Measurements from ENCODE around the gene TMED4.
A peak's percentile ranks its signal among the peaks of the same experiment; 100 is the strongest.

Gene TMED4

DNA sequence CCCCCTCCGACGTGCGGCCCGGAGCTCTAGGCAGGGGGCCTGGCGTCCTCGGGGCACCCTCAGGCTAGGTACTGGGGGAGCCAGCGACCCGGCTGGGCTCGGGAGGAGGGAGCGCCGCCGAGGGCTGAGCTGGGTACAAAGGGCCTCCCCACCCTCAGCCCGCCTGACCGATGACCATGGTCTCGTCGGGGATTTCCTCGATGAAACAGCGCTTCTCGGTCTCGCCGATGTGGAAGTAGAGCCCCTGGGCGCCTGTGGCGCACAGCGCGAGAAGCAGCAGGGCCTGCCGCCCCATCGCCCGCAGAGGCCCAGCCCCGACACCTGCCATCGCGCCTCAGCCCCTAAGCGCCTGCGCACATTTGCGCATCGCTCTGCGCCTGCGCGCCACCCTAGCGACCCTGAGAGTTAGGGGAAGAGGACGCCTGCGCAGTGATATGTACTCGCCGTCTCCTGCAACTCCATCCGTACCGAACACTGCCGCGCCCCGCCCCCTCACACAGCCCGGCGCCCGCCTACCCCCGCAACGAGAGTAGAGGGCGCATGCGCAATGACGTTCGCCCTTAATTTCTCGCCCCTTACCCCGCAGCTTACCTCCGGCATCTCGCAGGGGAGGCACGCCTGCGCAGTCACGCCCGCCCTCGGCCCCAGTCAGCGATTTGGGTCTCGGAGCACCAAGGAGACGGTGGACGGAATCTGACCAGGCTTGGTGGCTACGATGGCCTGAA, at the start of gene TMED4:
TSS of gene TMED4 (minus strand) at position 353 of the 725 bp plus-strand sequence. CDS start at position 328, 25 bp downstream.
- TF ChIP-seq POLR2AphosphoS5 (IDR thresholded peaks at IDR 0.05; ENCODE audit: borderline replicate concordance, low read depth, low read length) (peak; percentile 96), EZH2 (IDR thresholded peaks at IDR 0.05) (no peak), FOXP2 (optimal IDR thresholded peaks at IDR 0.05; ENCODE audit: control extremely low read depth, extremely low read length, insufficient read depth) (peak; percentile 58)
- Histone ChIP-seq H3K9me3 (ENCODE audit: low read depth, low read length) (no peaks in the 10 kb centered on the region), H3K9ac (ENCODE audit: insufficient read length) (peak within 1 kb of the TSS; percentile 98), H3K36me3 (ENCODE audit: insufficient read depth, low read length) (peaks cover 29% of the 10 kb centered on the region), H3K4me3 (peak within 1 kb of the TSS; percentile 83), H3K27ac (peak within 1 kb of the TSS; percentile 64)
- DNase-seq (ENCODE audit: low read depth, low spot score) = peak; percentile 96

DNA sequence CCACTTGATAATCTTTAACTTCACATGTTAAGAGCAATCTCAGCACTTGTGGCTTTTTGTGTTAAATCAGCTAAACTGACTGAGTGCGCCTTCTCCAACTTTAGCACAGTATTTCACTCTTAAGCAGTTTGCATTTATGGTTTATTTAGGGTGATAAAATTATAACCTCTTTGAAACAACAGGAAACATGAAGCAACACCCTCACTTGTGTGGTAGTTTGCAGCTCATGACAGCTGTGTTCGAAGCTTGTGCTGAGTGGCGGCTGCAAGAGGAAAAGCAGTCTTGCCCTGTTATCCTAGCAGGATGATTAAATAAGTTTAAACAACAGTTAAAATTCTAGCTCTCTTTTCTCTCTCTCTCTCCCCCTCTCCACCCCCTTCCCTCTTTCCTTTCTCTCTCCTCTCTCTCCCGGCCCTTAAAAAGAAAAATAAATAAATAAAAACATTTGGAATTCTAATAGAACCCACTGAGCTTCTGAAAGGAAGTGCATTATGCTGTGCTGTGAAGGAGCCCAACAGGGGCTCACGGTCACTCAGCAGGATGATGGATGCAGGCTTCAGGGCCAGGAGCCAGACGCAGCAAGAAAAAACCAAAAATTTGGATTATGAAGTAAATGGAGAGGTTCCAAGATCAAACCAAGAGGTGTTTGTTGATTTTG, 49.6 kb upstream of the TMED4 start:
- Histone ChIP-seq H3K9me3 (ENCODE audit: low read depth, low read length) (no peaks in the 10 kb centered on the region), H3K9ac (ENCODE audit: insufficient read length) (peak overlapping the region; percentile 38), H3K27ac (peak overlapping the region; percentile 86), H3K4me3 (peak overlapping the region; percentile 52), H3K36me3 (ENCODE audit: insufficient read depth, low read length) (peaks cover under 1% of the 10 kb centered on the region)
- DNase-seq (ENCODE audit: low read depth, low spot score) = peak; percentile 78
- peak; percentile 79 for TF ChIP-seq FOXP2 (optimal IDR thresholded peaks at IDR 0.05; ENCODE audit: control extremely low read depth, extremely low read length, insufficient read depth)
- TF ChIP-seq EZH2 (IDR thresholded peaks at IDR 0.05) = no peak
- TF ChIP-seq POLR2AphosphoS5 (IDR thresholded peaks at IDR 0.05; ENCODE audit: borderline replicate concordance, low read depth, low read length) = peak; percentile 54; the same call in 1 of the 2 replicates

- peak overlapping the region; percentile 38 for H3K9ac ChIP-seq (ENCODE audit: insufficient read length)
- H3K27ac ChIP-seq = peak overlapping the region; percentile 86
- DNase-seq (ENCODE audit: low read depth, low spot score) = no peak
- H3K4me3 ChIP-seq = peak overlapping the region; percentile 52
- no peaks in the 10 kb centered on the region for H3K9me3 ChIP-seq (ENCODE audit: low read depth, low read length)
- H3K36me3 ChIP-seq (ENCODE audit: insufficient read depth, low read length) = peaks cover 6% of the 10 kb centered on the region
- TF ChIP-seq FOXP2 (optimal IDR thresholded peaks at IDR 0.05; ENCODE audit: control extremely low read depth, extremely low read length, insufficient read depth) (no peak), POLR2AphosphoS5 (IDR thresholded peaks at IDR 0.05; ENCODE audit: borderline replicate concordance, low read depth, low read length) (no peak), EZH2 (IDR thresholded peaks at IDR 0.05) (no peak)
Measured at GRCh38 chr7:44630792-44631457, 48.9 kb upstream of the TMED4 start.

GRCh38 chr7:44629829-44630522, 47.9 kb upstream of the TMED4 start:
- no peak for TF ChIP-seq EZH2 (IDR thresholded peaks at IDR 0.05)
- Histone ChIP-seq H3K9me3 (ENCODE audit: low read depth, low read length) (no peaks in the 10 kb centered on the region), H3K4me3 (no peak overlapping the region), H3K36me3 (ENCODE audit: insufficient read depth, low read length) (peaks cover 15% of the 10 kb centered on the region), H3K27ac (peak overlapping the region; percentile 86), H3K9ac (ENCODE audit: insufficient read length) (no peak overlapping the region)
- DNase-seq (ENCODE audit: low read depth, low spot score) = no peak

GRCh38 chr7:44626620-44627019, 44.6 kb upstream of the TMED4 start:
- Histone ChIP-seq H3K9ac (ENCODE audit: insufficient read length) (no peak overlapping the region), H3K4me3 (no peak overlapping the region), H3K27ac (no peak overlapping the region), H3K36me3 (ENCODE audit: insufficient read depth, low read length) (peaks cover 21% of the 10 kb centered on the region), H3K9me3 (ENCODE audit: low read depth, low read length) (no peaks in the 10 kb centered on the region)
- no peak for TF ChIP-seq FOXP2 (optimal IDR thresholded peaks at IDR 0.05; ENCODE audit: control extremely low read depth, extremely low read length, insufficient read depth)
- TF ChIP-seq POLR2AphosphoS5 (IDR thresholded peaks at IDR 0.05; ENCODE audit: borderline replicate concordance, low read depth, low read length) = no peak
- no peak for TF ChIP-seq EZH2 (IDR thresholded peaks at IDR 0.05)
- DNase-seq (ENCODE audit: low read depth, low spot score) = no peak

DNA sequence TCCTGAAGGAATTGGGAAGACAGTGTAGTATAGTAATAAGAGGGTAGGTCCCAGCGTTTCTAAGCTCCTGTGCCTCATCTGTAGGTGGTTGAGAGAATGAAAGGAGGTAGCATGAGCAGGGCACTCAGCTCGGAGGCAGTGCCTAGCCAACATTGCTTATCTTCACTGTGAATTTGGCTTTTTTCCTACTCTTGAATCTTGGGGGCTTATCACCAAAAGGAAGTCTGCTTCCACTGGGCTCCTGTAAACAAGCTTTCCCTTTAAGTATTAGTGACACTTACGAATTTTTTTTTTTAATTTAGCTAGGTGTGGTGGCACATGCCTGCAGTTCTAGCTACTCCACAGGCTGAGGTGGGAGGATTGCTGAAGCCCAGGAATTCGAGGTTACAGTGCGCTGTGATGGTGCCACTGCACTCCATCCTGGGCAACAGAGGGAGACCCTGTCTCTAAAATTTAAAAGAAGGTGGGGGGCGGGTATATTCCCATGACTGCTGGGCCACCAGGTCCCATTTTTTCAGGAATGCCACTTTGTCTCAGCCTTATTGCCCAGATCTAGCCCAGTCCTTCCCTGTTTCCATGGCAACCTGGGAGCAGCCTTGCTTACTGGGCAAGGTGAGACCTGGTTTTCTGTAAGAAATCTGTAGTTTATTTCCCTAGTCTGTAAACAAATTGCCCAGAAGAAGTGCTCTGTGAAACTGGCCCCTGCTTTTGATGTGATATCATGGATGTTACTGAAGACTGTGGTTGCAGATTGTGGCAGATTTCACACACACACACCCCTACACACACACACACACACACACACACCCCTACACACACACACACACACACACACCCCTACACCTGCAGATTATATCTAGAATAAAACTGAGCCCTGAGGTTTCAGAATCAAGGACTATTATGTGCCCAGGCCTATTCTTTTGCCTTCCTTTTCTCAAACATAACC, 43.8 kb upstream of the TMED4 start:
- no peak overlapping the region for H3K27ac ChIP-seq
- TF ChIP-seq POLR2AphosphoS5 (IDR thresholded peaks at IDR 0.05; ENCODE audit: borderline replicate concordance, low read depth, low read length) (no peak), FOXP2 (optimal IDR thresholded peaks at IDR 0.05; ENCODE audit: control extremely low read depth, extremely low read length, insufficient read depth) (no peak), EZH2 (IDR thresholded peaks at IDR 0.05) (no peak)
- H3K4me3 ChIP-seq = no peak overlapping the region
- peaks cover 21% of the 10 kb centered on the region for H3K36me3 ChIP-seq (ENCODE audit: insufficient read depth, low read length)
- no peak for DNase-seq (ENCODE audit: low read depth, low spot score)
- H3K9me3 ChIP-seq (ENCODE audit: low read depth, low read length) = no peaks in the 10 kb centered on the region
- H3K9ac ChIP-seq (ENCODE audit: insufficient read length) = no peak overlapping the region

DNA sequence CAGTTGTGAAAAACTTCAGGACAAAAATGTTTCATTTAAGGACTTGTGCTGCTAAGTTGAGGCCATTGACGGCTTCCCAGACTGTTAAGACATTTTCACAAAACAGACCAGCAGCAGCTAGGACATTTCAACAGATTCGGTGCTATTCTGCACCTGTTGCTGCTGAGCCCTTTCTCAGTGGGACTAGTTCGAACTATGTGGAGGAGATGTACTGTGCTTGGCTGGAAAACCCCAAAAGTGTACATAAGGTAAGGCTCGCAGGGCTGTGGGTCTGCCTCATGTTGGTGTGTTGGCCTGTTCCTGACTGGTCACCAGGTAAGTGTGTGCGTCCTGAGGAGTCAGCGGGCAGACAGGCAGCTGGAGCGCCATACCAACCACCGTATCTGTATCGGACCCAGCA, 42.3 kb upstream of the TMED4 start:
- peaks cover 21% of the 10 kb centered on the region for H3K36me3 ChIP-seq (ENCODE audit: insufficient read depth, low read length)
- DNase-seq (ENCODE audit: low read depth, low spot score) = no peak
- no peak overlapping the region for H3K9ac ChIP-seq (ENCODE audit: insufficient read length)
- no peak overlapping the region for H3K27ac ChIP-seq
- no peak for TF ChIP-seq FOXP2 (optimal IDR thresholded peaks at IDR 0.05; ENCODE audit: control extremely low read depth, extremely low read length, insufficient read depth)
- no peak for TF ChIP-seq POLR2AphosphoS5 (IDR thresholded peaks at IDR 0.05; ENCODE audit: borderline replicate concordance, low read depth, low read length)
- TF ChIP-seq EZH2 (IDR thresholded peaks at IDR 0.05) = no peak
- H3K4me3 ChIP-seq = no peak overlapping the region
- no peaks in the 10 kb centered on the region for H3K9me3 ChIP-seq (ENCODE audit: low read depth, low read length)
